ENCODE data around the gene RASSF10. TPM values are rescaled to one million over a fixed set of nuclear protein-coding genes. Genes with fewer than 3 reads are reported as not detected.
A peak's percentile ranks its signal among the peaks of the same experiment; 100 is the strongest.

Gene RASSF10
- polyA plus RNA-seq, 1 donor (not counting 4 experiments of a cell fraction or from before 2014, with no cell fraction given), result 2.1 TPM

DNA sequence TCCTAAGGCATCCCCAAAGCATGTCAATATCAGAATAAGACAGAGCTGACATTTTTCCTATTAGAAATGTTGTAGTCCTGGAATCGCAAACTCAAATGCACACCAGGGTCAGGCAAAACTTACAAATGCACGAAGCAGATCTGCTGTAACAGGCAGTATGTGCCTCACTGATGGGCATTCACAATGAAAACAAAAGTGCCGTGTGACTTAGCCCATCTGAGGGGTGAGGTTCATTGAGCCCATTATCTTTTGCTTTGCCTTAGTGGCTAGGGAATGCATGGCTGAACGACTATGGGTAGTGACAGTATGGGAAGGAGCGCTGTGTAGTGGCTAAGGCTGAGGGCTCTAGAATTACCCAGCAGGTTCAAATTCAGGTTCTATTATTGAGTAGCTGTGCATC, 43.1 kb upstream of the RASSF10 start:
- Histone ChIP-seq H3K9me1 (ENCODE audit: control insufficient read depth, extremely low read depth, insufficient read depth, low read length) (no peaks in the 10 kb centered on the region), H3K9me3 (ENCODE audit: control insufficient read depth, low read depth, low read length) (no peaks in the 10 kb centered on the region), H4K20me1 (ENCODE audit: control insufficient read depth, extremely low read depth, insufficient read depth, low read length) (no peaks in the 10 kb centered on the region), H3K4me1 (ENCODE audit: control insufficient read depth, extremely low read depth, insufficient read depth, low read length) (peaks cover 20% of the 10 kb centered on the region), H3K79me2 (ENCODE audit: control insufficient read depth, insufficient read depth, low read length) (no peaks in the 10 kb centered on the region), H2AFZ (ENCODE audit: control insufficient read depth, low read length) (no peak overlapping the region), H3K9ac (ENCODE audit: control insufficient read depth, extremely low read depth, insufficient read depth, low read length) (no peak overlapping the region), H3K36me3 (ENCODE audit: control insufficient read depth in 2 of 2, extremely low read depth in 1 of 2, insufficient read depth in 2 of 2, low read length in 2 of 2) (peaks cover 0 to 13% of the 10 kb centered on the region in 2 experiments), H3K27me3 (ENCODE audit: control insufficient read depth, extremely low read depth, insufficient read depth, low read length) (no peaks in the 10 kb centered on the region), H3K4me2 (ENCODE audit: control insufficient read depth, extremely low read depth, insufficient read depth, low read depth, low read length) (no peak overlapping the region), H3K4me3 (ENCODE audit: control insufficient read depth in 2 of 3, extremely low read depth in 1 of 3, insufficient read depth in 2 of 3, low read depth in 1 of 3, low read length in 3 of 3) (no peak overlapping the region), H3K27ac (ENCODE audit: control insufficient read depth, insufficient read depth, low read length) (no peak overlapping the region)
- dilution Hi-C loops (cut with MboI; ENCODE audit: extremely low pct_ligation_motif_present, low sequenced_read_pairs), result no loop called here
- DNase-seq (ENCODE audit: low read depth, low spot score), result no peak
- FAIRE-seq, result no peak
- TF ChIP-seq CTCF (optimal IDR thresholded peaks at IDR 0.05 in 1 of 3, IDR thresholded peaks at IDR 0.05 in 1 of 3, conservative IDR thresholded peaks at IDR 0.05 in 1 of 3; ENCODE audit: extremely low read depth in 1 of 3, insufficient read depth in 2 of 3, low read length in 3 of 3) (no peak), EZH2 (IDR thresholded peaks at IDR 0.05; ENCODE audit: low read length) (no peak)

DNA sequence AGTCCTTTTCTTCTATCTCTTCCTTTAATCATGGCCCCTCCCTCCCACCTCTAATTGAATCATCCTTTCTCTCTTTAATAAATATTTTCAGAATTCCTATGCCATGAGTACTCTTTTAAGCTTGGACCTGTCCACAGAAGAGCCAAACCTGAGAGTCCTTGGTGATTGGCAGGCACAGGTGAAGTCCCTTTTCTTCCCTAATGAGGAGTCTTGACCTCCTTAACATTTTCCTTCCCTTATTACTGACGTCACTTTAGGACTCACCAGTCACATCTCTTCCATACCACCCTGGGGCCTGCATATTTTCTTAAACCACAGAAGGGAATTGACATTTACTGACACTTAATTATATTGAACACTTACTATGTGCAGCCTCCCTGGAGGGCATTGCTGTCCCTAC, 41.0 kb upstream of the RASSF10 start:
- no peaks in the 10 kb centered on the region for H4K20me1 ChIP-seq (ENCODE audit: control insufficient read depth, extremely low read depth, insufficient read depth, low read length)
- dilution Hi-C loops (cut with MboI; ENCODE audit: extremely low pct_ligation_motif_present, low sequenced_read_pairs), result no loop called here
- peaks cover 0 to 11% of the 10 kb centered on the region in 2 experiments for H3K36me3 ChIP-seq (ENCODE audit: control insufficient read depth in 2 of 2, extremely low read depth in 1 of 2, insufficient read depth in 2 of 2, low read length in 2 of 2)
- H3K4me1 ChIP-seq (ENCODE audit: control insufficient read depth, extremely low read depth, insufficient read depth, low read length), result peaks cover 20% of the 10 kb centered on the region
- FAIRE-seq, result no peak
- H3K4me3 ChIP-seq (ENCODE audit: control insufficient read depth in 2 of 3, extremely low read depth in 1 of 3, insufficient read depth in 2 of 3, low read depth in 1 of 3, low read length in 3 of 3), result no peak overlapping the region
- no peaks in the 10 kb centered on the region for H3K9me3 ChIP-seq (ENCODE audit: control insufficient read depth, low read depth, low read length)
- no peaks in the 10 kb centered on the region for H3K27me3 ChIP-seq (ENCODE audit: control insufficient read depth, extremely low read depth, insufficient read depth, low read length)
- peak; percentile 78 for DNase-seq (ENCODE audit: low read depth, low spot score)
- H3K9me1 ChIP-seq (ENCODE audit: control insufficient read depth, extremely low read depth, insufficient read depth, low read length), result no peaks in the 10 kb centered on the region
- H3K9ac ChIP-seq (ENCODE audit: control insufficient read depth, extremely low read depth, insufficient read depth, low read length), result no peak overlapping the region
- H3K4me2 ChIP-seq (ENCODE audit: control insufficient read depth, extremely low read depth, insufficient read depth, low read depth, low read length), result peak overlapping the region; percentile 66
- H3K79me2 ChIP-seq (ENCODE audit: control insufficient read depth, insufficient read depth, low read length), result no peaks in the 10 kb centered on the region
- TF ChIP-seq CTCF (optimal IDR thresholded peaks at IDR 0.05 in 1 of 3, IDR thresholded peaks at IDR 0.05 in 1 of 3, conservative IDR thresholded peaks at IDR 0.05 in 1 of 3; ENCODE audit: extremely low read depth in 1 of 3, insufficient read depth in 2 of 3, low read length in 3 of 3) (no peak), EZH2 (IDR thresholded peaks at IDR 0.05; ENCODE audit: low read length) (no peak)
- H2AFZ ChIP-seq (ENCODE audit: control insufficient read depth, low read length), result no peak overlapping the region
- H3K27ac ChIP-seq (ENCODE audit: control insufficient read depth, insufficient read depth, low read length), result peak overlapping the region; percentile 52

All from keratinocyte (primary cell).